Body of pancreas (tissue), 4 donors: ENCODE measurements around the gene TCHP. TPM values are rescaled to one million over a fixed set of nuclear protein-coding genes. Genes with fewer than 3 reads are reported as not detected.

ENCODE experiments used
- ATAC-seq: fragments of 150-250 bp; one replicate; pipeline ENCODE4 v1.9.1; 2016
- DNase-seq, 4 donors: peaks; one replicate each; pipeline ENCODE4 v3.0.0-alpha.2; 2019
- H3K27ac ChIP-seq, 4 donors: fragments of 200-600 bp; sonication (generic); 1 replicate in 3 of 4; 2 replicates in 1 of 4; pipeline versions ENCODE4 v1.5.1 to v1.6.1; 2016 to 2019; ENCODE audit warnings: mild to moderate bottlenecking in 1 of 4, mixed read lengths in 1 of 4, moderate library complexity in 1 of 4
- H3K27me3 ChIP-seq, 2 donors: fragments of 200-600 bp; sonication (generic); one replicate each; pipeline ENCODE4 v1.6.0; 2016; ENCODE audit warnings: mild to moderate bottlenecking in 1 of 2
- H3K36me3 ChIP-seq, 2 donors: fragments of 200-600 bp; sonication (generic); replicated peaks in 1 of 2; 2 replicates each; pipeline ENCODE4 v1.5.1; 2016; ENCODE audit warnings: low read depth in 2 of 2; ENCODE audit not compliant: insufficient read depth in 1 of 2
- H3K4me1 ChIP-seq: fragments of 200-600 bp; sonication (generic); one replicate; pipeline ENCODE4 v1.6.0; 2016
- H3K4me3 ChIP-seq, 2 donors: fragments of 200-600 bp; sonication (generic); 1 replicate in 1 of 2; 2 replicates in 1 of 2; pipeline ENCODE4 v1.5.1; 2016 to 2019
- H3K9me3 ChIP-seq, 3 donors: fragments of 200-600 bp; sonication (generic); 1 replicate in 2 of 3; 2 replicates in 1 of 3; pipeline ENCODE4 v1.5.1; 2016
- POLR2A ChIP-seq, 3 donors: fragments of 450-650 bp; IDR thresholded peaks; one replicate each; pipeline ENCODE4 v1.6.1; 2016; ENCODE audit warnings: antibody characterized with exemption in 3 of 3, mild to moderate bottlenecking in 2 of 3
- WGBS, 2 donors: methylation state at CpG; one replicate each; pipeline ENCODE4 v1.1.5; 2017; 5-methylcytosine and 5-hydroxymethylcytosine counted together
- intact Hi-C: fragments of 100-400 bp; cut with DNase I; formaldehyde crosslinking; loops from one replicate; pipeline ENCODE4 v1.15.1; 2023
- total RNA-seq, 2 donors: library from RNA; depleted of rRNA; stranded (reverse); fragments of >200 nt; gene quantifications; one replicate each; pipeline ENCODE4 v1.1.0, GENCODE V29; 2016
- TF ChIP-seq, protein P1 (sequence below), 7 experiments: fragments of 450-650 bp in 4 of 7; fragments of 200-600 bp in 3 of 7; sonication (generic) in 3 of 7; IDR thresholded peaks; one replicate each; pipeline ENCODE4 v1.5.1; 2016 to 2019; ENCODE audit warnings: antibody characterized with exemption in 7 of 7

TCHP gene
- total RNA-seq, 2 donors from 2014 or later, result 29.3 to 72.2 TPM

DNA sequence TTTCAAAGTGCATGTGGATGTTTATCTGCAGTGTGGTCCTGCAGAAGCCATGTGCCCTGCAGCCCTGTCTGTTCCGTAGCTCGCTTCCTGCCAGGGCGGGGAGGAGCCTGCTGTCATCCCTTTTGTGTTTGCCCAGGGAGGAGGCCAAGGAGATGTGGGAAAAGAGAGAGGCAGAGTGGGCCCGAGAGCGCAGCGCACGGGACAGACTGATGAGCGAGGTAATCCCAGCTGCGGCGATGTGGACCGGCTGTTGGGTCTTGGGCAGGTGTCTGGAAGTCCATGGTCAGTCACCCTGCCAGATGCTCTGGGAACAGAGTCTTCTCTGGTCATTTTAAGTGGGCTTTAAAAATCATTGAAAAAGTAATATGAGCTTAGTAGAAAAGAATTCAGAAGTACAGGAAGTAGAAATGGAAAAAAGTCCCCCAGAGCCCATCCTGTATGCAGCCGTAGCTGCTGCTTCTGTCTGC lies 12.8 kb downstream of the TCHP start:
- Histone ChIP-seq H3K36me3 (peaks cover 1 to 22% of the 10 kb centered on the region in 2 donors), H3K9me3 (no peaks in the 10 kb centered on the region), H3K27me3 (no peaks in the 10 kb centered on the region), H3K4me3 (no peak overlapping the region), H3K4me1 (peaks cover 20% of the 10 kb centered on the region), H3K27ac (no peak overlapping the region)
- ATAC-seq (no peak), DNase-seq (no peak)
- WGBS, 2 donors, result 91 to 92% methylated on average over 12 of the region's 12 CpGs
- intact Hi-C loops, result no loop called here
- no peak for TF ChIP-seq POLR2A (IDR thresholded peaks at IDR 0.05)
- TF ChIP-seq, protein P1, sequence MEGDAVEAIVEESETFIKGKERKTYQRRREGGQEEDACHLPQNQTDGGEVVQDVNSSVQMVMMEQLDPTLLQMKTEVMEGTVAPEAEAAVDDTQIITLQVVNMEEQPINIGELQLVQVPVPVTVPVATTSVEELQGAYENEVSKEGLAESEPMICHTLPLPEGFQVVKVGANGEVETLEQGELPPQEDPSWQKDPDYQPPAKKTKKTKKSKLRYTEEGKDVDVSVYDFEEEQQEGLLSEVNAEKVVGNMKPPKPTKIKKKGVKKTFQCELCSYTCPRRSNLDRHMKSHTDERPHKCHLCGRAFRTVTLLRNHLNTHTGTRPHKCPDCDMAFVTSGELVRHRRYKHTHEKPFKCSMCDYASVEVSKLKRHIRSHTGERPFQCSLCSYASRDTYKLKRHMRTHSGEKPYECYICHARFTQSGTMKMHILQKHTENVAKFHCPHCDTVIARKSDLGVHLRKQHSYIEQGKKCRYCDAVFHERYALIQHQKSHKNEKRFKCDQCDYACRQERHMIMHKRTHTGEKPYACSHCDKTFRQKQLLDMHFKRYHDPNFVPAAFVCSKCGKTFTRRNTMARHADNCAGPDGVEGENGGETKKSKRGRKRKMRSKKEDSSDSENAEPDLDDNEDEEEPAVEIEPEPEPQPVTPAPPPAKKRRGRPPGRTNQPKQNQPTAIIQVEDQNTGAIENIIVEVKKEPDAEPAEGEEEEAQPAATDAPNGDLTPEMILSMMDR (IDR thresholded peaks at IDR 0.05), result no peak

DNA sequence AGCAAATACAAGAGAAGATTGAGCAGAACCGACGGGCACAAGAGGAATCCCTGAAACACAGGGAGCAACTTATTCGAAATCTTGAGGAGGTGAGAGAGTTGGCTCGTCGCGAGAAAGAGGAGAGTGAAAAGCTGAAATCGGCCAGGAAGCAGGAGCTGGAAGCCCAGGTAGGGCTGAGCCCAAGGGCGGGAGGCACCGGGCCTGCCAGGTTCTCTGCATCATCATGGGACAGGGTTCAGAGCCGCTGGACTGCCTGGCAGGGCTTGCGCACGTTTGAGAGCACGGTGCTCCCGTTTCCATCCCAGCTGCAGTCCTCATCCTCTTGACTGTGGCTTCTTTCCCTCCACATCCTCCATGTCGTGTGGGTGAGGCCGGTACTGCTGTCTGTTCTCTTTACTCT lies 14.4 kb downstream of the TCHP start:
- no peak for TF ChIP-seq POLR2A (IDR thresholded peaks at IDR 0.05)
- TF ChIP-seq, protein P1 (IDR thresholded peaks at IDR 0.05), result no peak
- peak in 2 of 4 donors; percentile 34 to 68 for DNase-seq
- intact Hi-C loops, result no loop called here
- no peak for ATAC-seq
- Histone ChIP-seq H3K9me3 (no peaks in the 10 kb centered on the region), H3K27ac (peak overlapping the region; percentile 58 to 85 (median 69)), H3K4me3 (no peak overlapping the region), H3K4me1 (peaks cover 20% of the 10 kb centered on the region), H3K36me3 (peaks cover 0 to 22% of the 10 kb centered on the region in 2 donors), H3K27me3 (no peaks in the 10 kb centered on the region)
- 78 to 85% methylated on average over 16 of the region's 16 CpGs for WGBS, 2 donors

GRCh38 chr12:109915171-109916040 lies 15.3 kb downstream of the TCHP start:
- intact Hi-C loops, result no loop called here
- Histone ChIP-seq H3K27ac (peak overlapping the region; percentile 58 to 85 (median 69)), H3K4me3 (no peak overlapping the region), H3K9me3 (no peaks in the 10 kb centered on the region), H3K4me1 (peaks cover 20% of the 10 kb centered on the region), H3K27me3 (no peaks in the 10 kb centered on the region), H3K36me3 (peaks cover 0 to 24% of the 10 kb centered on the region in 2 donors)
- 44 to 60% methylated on average over 15 to 26 of the region's 26 CpGs for WGBS, 2 donors
- TF ChIP-seq POLR2A (IDR thresholded peaks at IDR 0.05), result peak in 2 of 3 donors; percentile 8 to 39
- TF ChIP-seq, protein P1 (IDR thresholded peaks at IDR 0.05), result peak in 4 of 7 experiments; percentile 13 to 37 (median 28)
- peak; percentile 80 to 95 (median 91) for DNase-seq
- ATAC-seq, result peak; percentile 95

- no peak overlapping the region for H3K4me3 ChIP-seq
- peaks cover 0 to 27% of the 10 kb centered on the region in 2 donors for H3K36me3 ChIP-seq
- 58 to 82% methylated on average over 4 of the region's 4 CpGs for WGBS, 2 donors
- TF ChIP-seq, protein P1 (IDR thresholded peaks at IDR 0.05), result no peak
- no peak for TF ChIP-seq POLR2A (IDR thresholded peaks at IDR 0.05)
- H3K27ac ChIP-seq, result peak overlapping the region; percentile 58 to 85 (median 69)
- DNase-seq, result no peak
- H3K4me1 ChIP-seq, result peaks cover 20% of the 10 kb centered on the region
- no peaks in the 10 kb centered on the region for H3K27me3 ChIP-seq
- no peak for ATAC-seq
- intact Hi-C loops, result no loop called here
- no peaks in the 10 kb centered on the region for H3K9me3 ChIP-seq
These were observed 16.0 kb downstream of the TCHP start for GRCh38 chr12:109916045-109916444.
